GM18907 (cell line): ENCODE data around the gene PFDN2.

Experiments used
- ATAC-seq: cut with Tn5 transposase; IDR thresholded peaks from one replicate; pipeline ENCODE4 v1.9.1; 2021; ENCODE audit warnings: mild to moderate bottlenecking, moderate library complexity; ENCODE audit not compliant: unreplicated experiment

PFDN2 gene

GRCh38 chr1:161106431-161106830, 11.4 kb downstream of the PFDN2 start:
- ATAC-seq, result no peak

GRCh38 chr1:161100556-161100955, 17.3 kb downstream of the PFDN2 start:
- no peak for ATAC-seq

DNA sequence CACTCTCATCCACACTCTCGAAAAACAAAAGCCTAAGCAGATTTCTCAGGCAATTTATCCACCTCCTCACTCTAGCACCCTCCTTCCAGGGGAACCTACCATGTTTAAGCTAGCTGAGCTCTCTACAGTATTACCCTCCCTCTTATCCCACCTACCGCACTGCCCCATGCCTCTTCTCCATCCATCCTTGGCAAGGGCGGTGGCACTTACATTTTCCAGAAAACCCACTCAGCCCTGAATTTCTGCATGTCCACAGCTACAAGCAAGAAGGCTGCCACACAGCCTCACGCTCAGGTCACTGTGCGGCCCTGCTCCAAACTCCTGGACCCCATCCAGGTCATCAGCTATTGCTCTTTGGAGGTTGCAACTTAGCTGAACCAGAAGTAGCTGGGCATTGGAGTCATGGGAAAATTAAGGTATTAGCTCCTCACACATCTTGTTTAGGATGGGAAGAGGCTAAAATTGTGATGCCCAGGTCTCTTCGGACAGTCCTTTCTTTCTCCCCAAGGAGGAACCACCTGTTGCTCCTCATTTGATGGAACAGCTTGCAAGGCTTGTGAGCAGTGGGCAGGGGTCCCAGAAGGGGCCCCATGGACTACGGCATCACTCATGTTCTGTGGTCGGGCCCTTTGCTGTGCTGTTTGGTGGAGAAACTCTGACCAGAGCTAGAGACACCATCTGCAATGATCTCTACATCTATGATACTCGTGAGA, 18.6 kb downstream of the PFDN2 start:
- ATAC-seq, result no peak

- ATAC-seq, result peak; percentile 75
These were observed 19.4 kb downstream of the PFDN2 start, which contains the start of gene KLHDC9 for GRCh38 chr1:161098210-161099068. Gene KLHDC9, plus strand, starts transcription at chr1:161098361. Its CDS starts 175 bp downstream, at chr1:161098536.

DNA sequence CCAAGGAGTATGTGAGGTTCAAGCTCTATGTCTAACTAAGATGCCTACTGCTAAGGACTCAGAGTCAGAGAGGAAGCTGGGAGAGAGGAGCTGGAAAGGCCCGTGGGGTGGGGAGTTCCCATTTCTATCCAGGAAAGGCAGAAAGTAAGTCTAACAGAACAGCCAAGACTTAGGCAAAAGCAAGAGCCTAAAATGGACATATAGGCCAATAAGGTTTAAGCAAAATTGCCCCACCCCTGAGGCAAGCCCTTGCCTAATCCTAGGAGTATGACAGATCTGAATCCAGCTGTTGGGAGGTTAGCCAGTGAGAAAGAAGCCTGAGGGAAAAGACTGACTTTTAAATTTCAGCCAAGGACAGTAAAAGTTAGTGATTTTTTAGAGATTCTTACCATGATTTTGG, 21.3 kb downstream of the PFDN2 start:
- ATAC-seq, result no peak

- peak; percentile 44 for ATAC-seq
These were observed 21.8 kb downstream of the PFDN2 start for GRCh38 chr1:161096015-161096414.

DNA sequence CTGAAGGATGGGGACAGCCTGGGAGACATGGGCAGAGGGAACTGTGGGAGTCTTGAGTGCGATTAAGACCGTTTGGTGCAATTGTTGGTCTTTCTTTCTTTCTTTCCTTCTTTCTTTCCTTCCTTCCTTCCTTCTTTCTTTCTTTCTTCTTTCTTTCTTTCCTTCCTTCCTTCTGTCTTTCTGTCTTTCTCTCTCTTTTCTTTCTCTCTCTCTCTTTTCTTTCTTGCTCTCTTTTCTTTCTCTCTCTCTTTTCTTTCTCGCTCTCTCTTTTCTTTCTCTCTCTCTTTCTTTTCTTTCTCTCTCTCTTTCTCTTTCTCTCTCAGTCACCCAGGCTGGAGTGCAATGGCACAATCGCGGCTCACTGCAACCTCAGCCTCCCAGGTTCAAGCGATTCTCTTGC, 22.6 kb downstream of the PFDN2 start:
- no peak for ATAC-seq

GRCh38 chr1:161094481-161094880, 23.4 kb downstream of the PFDN2 start:
- no peak for ATAC-seq

DNA sequence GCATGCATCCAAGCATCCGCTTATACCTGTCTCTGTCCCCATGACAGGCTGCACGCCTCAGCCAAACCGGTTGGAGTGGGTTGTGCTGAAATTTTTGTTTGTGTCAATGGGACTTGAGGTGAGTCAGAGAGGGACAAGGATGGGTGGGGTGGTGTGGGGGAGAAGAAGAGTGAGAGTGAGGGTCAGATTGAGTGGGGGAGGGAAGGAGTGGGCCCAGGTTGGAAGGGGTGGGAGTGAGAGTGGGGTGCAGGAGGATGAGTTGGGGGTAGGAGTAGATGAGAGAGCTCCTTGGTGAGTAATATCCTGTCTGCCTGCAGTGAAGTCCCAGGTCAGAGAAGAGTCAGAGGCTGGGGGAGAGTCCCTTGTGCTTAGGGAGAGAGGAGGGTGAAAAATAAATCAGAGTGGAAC, 25.2 kb downstream of the PFDN2 start:
- no peak for ATAC-seq

DNA sequence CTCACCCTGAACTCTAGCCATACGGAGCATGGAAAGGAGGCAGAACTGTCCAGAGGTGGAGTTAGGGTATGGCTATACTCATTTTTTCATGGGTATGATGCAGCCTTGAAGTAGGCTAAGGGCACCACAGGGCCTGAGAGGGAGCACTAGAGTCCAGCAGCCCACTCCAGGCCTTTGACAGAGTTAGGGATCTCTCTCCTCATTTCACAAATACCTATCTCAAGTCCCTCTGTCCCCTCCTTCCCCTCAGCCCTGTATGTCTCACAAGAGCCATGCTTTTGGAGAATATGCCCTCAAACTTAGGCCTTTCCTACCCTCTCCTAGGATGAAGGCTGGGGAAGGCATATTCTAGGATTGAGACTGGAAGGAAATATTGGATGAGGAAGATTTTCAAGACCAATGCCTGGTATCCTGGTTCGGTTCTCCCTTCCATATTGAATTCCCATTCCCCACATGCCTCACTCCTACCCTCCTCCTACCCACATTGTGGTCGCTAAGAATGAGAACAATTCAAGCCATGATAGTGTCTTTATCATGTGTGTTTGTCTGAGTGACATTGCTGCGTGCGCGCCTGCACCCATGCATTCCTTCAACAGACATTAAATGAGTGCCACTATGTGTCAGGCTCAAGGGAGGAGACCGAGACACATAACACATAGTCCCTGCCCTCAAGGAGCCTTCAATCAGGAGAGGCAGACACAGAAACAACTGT, 25.9 kb downstream of the PFDN2 start:
- no peak for ATAC-seq

DNA sequence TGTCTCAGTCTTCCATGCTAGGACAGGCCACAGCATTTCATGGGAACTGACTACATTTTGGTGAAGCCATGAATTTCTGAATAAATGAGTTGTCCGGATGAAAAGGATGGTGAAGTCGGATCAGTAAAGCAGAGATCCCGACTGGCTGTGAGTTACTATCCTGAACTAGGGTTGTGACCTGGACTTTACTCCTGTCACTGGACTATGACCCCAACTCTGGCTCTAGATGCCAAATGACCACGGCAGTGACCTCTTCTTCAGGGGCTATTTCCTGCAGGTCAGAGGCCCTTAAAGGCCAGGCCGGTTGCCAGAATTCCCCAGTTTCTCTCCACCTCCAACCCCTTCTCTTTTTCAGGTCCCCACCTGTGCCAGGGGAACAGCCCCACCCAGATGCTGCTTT, 26.7 kb downstream of the PFDN2 start:
- no peak for ATAC-seq

DNA sequence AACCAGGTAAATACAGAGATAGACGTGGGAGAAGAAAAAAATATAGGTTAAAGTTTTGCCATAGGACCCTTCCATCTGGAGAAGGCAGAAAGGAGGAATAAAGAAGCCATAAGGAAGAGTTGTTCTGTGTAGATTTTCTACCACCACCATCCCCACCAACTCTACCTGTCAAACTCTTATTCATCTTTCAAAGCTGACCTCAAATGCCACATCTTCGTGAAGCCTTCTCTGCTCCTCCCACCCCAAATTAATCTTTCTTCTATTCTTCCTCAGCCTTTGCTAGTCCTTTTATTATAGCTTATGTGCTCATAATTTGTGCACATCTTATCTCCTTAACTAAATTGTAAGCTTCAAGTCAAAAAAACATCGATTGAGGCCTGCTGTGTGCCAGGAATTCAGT, 27.2 kb downstream of the PFDN2 start:
- no peak for ATAC-seq

GRCh38 chr1:161089938-161090337, 27.9 kb downstream of the PFDN2 start:
- no peak for ATAC-seq

GRCh38 chr1:161089251-161089924, 28.4 kb downstream of the PFDN2 start, which contains the start of gene NECTIN4:
Gene NECTIN4, minus strand, starts transcription at chr1:161089558. Its CDS starts 262 bp downstream, at chr1:161089296.
- ATAC-seq, result no peak

DNA sequence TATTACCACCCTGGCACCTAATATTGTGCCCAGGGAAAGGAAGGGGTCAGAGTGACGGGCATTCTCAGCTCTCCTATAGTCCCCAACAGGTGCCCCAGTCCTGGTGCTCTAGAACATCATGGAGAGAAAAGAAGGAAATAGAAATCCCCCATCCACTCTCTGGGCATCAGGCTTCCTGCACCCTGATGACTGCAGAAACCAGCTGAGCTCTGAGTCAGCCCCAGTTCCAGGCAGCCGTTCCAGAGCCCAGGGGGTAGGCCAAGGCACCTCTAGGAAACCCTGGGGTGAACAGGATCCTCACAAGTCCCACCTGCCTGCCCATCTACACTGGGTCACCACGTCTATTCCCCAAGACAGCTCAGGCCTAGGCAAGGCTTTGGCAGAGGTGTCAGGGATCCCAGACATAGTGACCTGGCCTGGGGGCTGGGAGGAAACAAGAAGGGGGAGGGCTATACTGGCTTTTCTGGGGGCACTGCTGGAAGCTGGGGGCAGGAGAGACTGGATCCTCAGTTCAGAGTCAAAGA, 29.2 kb downstream of the PFDN2 start:
- no peak for ATAC-seq

DNA sequence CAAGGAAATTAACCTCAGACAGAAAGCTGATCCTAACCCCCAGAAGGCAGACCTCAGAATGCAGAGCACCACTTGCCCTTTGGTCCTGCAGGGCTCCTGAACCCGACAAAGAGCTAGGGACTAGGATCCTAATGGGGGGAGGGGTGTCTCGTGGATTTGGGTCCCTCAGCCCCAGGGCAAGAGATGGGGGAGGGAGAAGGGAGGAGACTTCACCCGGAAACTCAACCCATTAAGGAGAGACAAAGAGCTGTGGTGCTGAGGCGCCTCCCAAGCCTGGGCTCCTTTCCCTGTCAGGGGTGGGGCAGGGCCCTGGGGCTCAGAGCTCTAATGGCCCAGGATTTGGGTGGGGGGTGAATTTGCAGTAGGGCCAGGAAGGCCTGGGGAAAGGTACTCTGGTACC, 31.4 kb downstream of the PFDN2 start:
- ATAC-seq, result no peak

- ATAC-seq, result no peak
These were observed 32.7 kb downstream of the PFDN2 start for GRCh38 chr1:161085165-161085564.

DNA sequence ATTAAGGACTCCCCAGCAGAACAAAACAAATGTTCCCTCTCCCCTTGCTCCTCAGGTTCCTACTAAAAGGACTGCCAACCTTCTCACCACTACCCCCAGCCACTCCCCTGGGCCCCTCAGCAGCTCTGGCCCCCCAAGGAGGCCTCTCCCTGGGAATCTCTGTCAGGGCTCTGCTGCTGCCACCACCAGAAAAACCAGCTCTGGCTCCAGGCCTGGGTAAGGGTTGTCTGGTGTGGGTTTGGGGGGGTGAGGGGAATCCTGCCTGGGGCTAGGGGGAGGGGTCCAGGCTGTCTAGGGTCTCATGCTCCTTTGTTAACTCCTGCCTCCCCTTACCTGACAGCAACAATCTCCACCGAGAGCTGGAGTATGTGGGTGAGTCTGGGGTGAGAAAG, 33.2 kb downstream of the PFDN2 start:
- ATAC-seq, result no peak

DNA sequence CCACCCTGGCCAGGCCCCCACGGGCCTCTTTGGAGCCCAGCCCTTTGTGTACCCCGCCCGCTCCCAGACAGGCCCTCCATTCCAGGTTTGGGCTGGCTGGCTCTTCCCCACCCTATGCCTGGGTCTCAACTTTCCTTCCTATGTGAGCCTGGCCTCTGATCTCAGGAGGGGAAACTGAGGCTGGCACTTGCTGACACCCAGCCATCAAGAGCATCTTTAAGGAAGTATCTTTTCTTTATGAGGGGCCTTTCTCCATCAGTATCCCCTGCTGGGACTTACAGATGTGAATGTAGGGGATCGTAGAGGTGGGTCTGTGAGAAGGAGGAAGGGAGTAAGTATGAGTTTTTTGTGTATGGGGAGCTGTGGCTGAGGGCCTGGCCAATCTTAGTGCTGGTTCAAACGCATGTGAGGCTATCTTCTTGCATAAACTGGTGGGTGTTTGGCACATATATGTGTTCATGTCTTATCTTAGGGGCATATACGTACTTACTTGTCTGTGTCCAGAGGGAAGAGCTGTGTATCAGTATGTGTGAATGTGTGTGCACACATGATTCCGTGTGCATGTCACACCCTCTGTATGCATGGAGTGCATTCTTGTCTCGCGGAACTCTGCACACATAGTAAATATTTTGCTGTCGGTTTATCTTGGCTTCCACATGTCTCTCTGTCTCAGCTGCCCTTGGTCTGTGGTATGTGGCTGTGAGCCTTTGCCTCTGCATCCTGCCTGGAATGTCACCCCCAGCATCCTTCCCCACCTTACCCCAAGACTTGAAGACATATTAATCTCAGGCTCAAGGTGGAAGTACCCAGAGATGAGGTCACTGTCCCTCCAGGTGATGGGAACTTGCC, 33.9 kb downstream of the PFDN2 start:
- no peak for ATAC-seq
